Nephron (organoid): ENCODE results near the gene SLC25A19.
"Not testable (repeated sequence)": the region's sequence is repeated elsewhere in the genome, so short reads cannot be mapped to it uniquely, and the experiment has no call there.

ENCODE experiments used
- H3K27ac Mint-ChIP-seq, 3 experiments: 2 replicates each; pipeline ENCODE4 v1.8.0; 2020; ENCODE audit warnings: mixed read lengths in 3 of 3, mild to moderate bottlenecking in 2 of 3, moderate library complexity in 1 of 3
- H3K27me3 Mint-ChIP-seq: 2 replicates; pipeline ENCODE4 v1.8.0; 2021; ENCODE audit warnings: low read depth, mild to moderate bottlenecking, moderate library complexity, mixed read lengths
- H3K36me3 Mint-ChIP-seq: 2 replicates; pipeline ENCODE4 v1.8.0; 2020; ENCODE audit warnings: low read depth, mixed read lengths
- H3K4me1 Mint-ChIP-seq: 2 replicates; pipeline ENCODE4 v1.8.0; 2020; ENCODE audit warnings: mixed read lengths
- H3K4me3 Mint-ChIP-seq, 3 experiments: 2 replicates each; pipeline ENCODE4 v1.8.0; 2020; ENCODE audit warnings: mild to moderate bottlenecking in 3 of 3, mixed read lengths in 3 of 3, moderate library complexity in 2 of 3
- H3K9me3 Mint-ChIP-seq: 2 replicates; pipeline ENCODE4 v1.8.0; 2020; ENCODE audit warnings: mixed read lengths
- TF ChIP-seq, protein P1 (sequence below), 3 experiments: fragments of 200-600 bp; sonication (generic); IDR thresholded peaks; one replicate each; pipeline ENCODE4 v1.5.0; 2021; ENCODE audit warnings: antibody characterized with exemption in 3 of 3; ENCODE audit not compliant: unreplicated experiment in 3 of 3

Gene SLC25A19

DNA sequence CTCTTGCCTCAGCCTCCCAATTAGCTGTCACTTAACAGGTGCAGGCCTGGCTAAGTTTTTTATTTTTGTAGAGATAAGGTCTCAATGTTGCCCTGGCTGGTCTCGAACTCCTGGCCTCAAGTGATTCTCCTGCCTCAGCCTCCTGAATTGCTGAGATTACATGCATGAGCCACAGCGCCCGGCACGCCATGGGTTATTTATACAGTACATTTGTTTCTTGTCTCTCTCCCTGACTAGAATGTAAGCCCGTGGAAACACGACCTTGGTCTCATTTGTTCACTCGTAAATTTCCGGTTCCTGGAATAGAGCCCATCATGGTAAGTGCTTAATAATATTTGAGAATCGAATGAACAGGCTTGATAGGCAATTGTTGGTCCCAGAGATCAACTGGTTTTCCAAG, 2.0 kb downstream of the SLC25A19 start:
- TF ChIP-seq, protein P1, sequence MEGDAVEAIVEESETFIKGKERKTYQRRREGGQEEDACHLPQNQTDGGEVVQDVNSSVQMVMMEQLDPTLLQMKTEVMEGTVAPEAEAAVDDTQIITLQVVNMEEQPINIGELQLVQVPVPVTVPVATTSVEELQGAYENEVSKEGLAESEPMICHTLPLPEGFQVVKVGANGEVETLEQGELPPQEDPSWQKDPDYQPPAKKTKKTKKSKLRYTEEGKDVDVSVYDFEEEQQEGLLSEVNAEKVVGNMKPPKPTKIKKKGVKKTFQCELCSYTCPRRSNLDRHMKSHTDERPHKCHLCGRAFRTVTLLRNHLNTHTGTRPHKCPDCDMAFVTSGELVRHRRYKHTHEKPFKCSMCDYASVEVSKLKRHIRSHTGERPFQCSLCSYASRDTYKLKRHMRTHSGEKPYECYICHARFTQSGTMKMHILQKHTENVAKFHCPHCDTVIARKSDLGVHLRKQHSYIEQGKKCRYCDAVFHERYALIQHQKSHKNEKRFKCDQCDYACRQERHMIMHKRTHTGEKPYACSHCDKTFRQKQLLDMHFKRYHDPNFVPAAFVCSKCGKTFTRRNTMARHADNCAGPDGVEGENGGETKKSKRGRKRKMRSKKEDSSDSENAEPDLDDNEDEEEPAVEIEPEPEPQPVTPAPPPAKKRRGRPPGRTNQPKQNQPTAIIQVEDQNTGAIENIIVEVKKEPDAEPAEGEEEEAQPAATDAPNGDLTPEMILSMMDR (IDR thresholded peaks at IDR 0.05; ENCODE audit: unreplicated experiment in 3 of 3), result no peak
- peak overlapping the region; percentile 51 to 72 (median 66) for H3K4me3 Mint-ChIP-seq
- peaks cover 9% of the 10 kb centered on the region for H3K27me3 Mint-ChIP-seq
- H3K27ac Mint-ChIP-seq, result no peak overlapping the region
- H3K36me3 Mint-ChIP-seq, result no peaks in the 10 kb centered on the region
- H3K9me3 Mint-ChIP-seq, result no peaks in the 10 kb centered on the region
- H3K4me1 Mint-ChIP-seq, result peaks cover 9% of the 10 kb centered on the region

DNA sequence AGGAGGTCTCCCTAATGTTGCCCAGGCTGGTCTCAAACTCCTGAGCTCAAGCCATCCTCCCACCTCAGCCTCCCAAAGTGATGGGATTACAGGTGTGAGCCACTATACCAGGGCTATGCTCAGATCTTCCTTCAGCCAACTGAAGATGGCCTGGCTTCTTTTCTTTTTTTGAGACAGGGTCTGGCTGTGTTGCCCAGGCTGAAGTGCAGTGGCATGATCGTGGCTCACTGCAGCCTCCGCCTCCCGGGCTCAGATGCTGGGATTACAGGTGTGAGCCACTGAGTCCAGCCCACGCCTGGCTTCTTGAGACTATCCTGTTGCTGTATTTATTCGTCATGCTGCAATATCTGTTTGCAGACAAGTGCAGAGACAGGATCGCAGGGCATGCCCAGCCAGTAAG, 4.1 kb downstream of the SLC25A19 start:
- Mint-ChIP-seq H3K27ac (no peak overlapping the region), H3K4me3 (no peak overlapping the region), H3K4me1 (peaks cover 9% of the 10 kb centered on the region), H3K36me3 (peaks cover 3% of the 10 kb centered on the region), H3K9me3 (no peaks in the 10 kb centered on the region), H3K27me3 (peaks cover 9% of the 10 kb centered on the region)
- TF ChIP-seq, protein P1 (IDR thresholded peaks at IDR 0.05; ENCODE audit: unreplicated experiment in 3 of 3), result no peak

DNA sequence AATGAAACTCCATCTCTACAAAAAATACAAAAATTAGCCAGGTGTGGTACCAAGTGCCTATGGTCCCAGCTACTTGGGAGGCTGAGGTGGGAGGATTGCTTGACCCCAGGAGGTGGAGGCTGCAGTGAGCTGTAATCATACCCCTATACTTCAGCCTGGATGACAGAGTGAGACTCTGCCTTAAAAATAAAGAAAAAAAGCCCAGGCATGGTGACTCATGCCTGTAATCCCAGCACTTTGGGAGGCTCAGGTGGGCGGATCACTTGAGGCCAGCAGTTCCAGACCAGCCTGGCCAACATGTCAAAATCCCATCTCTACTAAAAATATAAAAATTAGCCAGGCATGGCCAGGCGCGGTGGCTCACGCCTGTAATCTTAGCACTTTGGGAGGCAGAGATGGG, 9.0 kb downstream of the SLC25A19 start:
- not testable (repeated sequence) for H3K27me3 Mint-ChIP-seq, H3K9me3 Mint-ChIP-seq, H3K4me1 Mint-ChIP-seq, H3K27ac Mint-ChIP-seq, H3K36me3 Mint-ChIP-seq, H3K4me3 Mint-ChIP-seq

DNA sequence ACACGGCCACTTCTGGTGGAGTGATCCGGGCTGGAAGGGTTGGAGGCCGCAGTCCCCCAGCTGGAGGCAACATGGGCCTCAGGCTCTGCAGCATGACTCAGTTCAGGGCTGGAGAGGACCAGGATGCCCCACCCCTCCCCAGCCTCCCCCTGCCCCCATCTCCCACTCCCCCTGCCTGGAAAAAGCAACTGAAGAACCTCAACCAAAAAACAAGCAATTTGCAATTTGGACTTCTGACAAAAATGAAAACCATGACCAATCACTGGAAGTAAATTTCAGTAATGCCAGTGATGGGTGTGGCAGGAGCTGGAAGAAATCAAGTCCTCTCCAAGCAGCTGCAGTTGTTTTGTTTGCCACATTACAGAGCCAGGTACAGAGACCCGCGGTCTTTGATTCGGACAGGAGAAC, 11.6 kb downstream of the SLC25A19 start:
- Mint-ChIP-seq H3K9me3 (no peaks in the 10 kb centered on the region), H3K36me3 (peaks cover 3% of the 10 kb centered on the region), H3K27me3 (no peaks in the 10 kb centered on the region), H3K4me3 (no peak overlapping the region), H3K4me1 (peaks cover 6% of the 10 kb centered on the region), H3K27ac (no peak overlapping the region)
- TF ChIP-seq, protein P1 (IDR thresholded peaks at IDR 0.05; ENCODE audit: unreplicated experiment in 3 of 3), result no peak

DNA sequence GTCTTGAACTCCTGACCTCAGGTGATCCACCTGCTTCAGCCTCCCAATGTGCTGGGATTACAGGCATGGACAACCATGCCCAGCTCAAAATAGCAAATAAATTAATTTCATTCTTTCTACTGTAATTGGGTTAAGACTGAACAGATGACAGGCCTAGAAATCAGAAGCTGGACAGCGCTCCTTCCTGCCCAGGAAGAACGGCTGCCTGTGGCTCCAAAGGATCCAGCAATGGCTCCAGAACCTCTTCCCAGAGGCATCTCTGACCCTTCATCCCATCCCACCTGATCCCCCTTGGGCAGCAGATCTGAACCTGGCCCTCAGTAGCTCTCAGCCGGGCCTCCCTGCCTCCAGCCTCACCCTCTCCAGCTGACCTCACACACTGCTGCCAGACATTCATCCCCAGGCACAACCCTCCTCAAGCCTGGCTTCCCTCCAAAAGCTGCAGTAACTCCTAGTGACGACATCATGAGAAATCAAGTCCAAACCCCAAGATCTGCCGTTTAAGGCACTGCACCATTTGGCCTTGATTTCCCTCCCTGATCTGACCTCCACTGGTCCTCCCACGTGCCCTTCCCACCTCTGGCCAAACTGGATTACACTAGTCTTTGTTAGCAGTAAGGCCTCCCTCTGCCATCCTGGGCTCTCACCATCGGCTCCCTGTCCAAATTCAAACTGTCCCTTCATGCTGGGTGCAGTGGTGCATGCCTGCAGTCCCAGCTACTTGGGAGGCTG, 15.1 kb downstream of the SLC25A19 start:
- peaks cover 19% of the 10 kb centered on the region for H3K4me1 Mint-ChIP-seq
- no peaks in the 10 kb centered on the region for H3K36me3 Mint-ChIP-seq
- H3K4me3 Mint-ChIP-seq, result peak overlapping the region; percentile 49 to 75 (median 56)
- TF ChIP-seq, protein P1 (IDR thresholded peaks at IDR 0.05; ENCODE audit: unreplicated experiment in 3 of 3), result no peak
- H3K27ac Mint-ChIP-seq, result no peak overlapping the region
- no peaks in the 10 kb centered on the region for H3K9me3 Mint-ChIP-seq
- H3K27me3 Mint-ChIP-seq, result peaks cover 2% of the 10 kb centered on the region

DNA sequence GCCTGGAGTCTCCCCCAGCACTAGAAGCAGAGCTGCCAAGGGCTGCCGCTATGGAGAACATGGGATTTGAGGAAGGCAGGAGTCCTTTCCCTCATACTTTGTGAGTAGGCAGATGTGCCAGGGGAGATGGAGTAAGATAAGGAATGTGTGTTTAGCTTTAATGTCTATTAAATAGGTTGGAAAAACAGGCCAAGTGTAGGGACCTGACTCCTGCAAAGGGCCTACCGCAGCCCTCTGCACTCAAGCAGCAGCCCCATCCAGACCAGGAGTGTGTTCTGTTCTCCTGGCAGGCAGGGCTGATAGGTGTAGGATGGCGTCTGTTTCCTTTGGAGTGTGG, 16.4 kb downstream of the SLC25A19 start:
- H3K27me3 Mint-ChIP-seq, result peaks cover 6% of the 10 kb centered on the region
- TF ChIP-seq, protein P1 (IDR thresholded peaks at IDR 0.05; ENCODE audit: unreplicated experiment in 3 of 3), result no peak
- H3K4me1 Mint-ChIP-seq, result peaks cover 23% of the 10 kb centered on the region
- no peaks in the 10 kb centered on the region for H3K36me3 Mint-ChIP-seq
- no peaks in the 10 kb centered on the region for H3K9me3 Mint-ChIP-seq
- peak overlapping the region; percentile 72 to 79 (median 79) for H3K4me3 Mint-ChIP-seq
- peak overlapping the region in 1 of 3 experiments; percentile 30 for H3K27ac Mint-ChIP-seq
